ENCODE results near the gene KLHL35.
"Not testable (repeated sequence)": the region's sequence is repeated elsewhere in the genome, so short reads cannot be mapped to it uniquely, and the experiment has no call there.

KLHL35 gene

DNA sequence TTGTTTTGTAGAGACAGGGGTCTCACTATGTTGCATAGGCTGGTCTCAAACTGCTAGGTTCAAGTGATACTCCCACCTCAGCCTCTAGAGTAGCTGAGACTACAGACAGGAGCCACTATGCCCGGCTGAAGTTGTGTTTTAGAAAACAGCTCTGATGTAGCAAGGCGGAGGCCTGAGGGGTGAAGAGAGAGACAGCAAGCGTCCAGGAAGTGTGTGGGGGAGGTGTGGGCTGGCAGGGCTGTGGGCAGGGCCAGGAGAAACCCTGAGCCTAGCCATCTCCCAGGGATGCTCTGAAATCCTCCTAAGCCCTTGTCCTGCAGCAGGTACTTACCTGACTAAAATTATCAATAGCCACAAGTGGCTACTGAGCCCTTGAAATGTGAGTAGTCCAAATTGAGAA lies 49.8 kb downstream of the KLHL35 start:
- TF ChIP-seq, protein P1, sequence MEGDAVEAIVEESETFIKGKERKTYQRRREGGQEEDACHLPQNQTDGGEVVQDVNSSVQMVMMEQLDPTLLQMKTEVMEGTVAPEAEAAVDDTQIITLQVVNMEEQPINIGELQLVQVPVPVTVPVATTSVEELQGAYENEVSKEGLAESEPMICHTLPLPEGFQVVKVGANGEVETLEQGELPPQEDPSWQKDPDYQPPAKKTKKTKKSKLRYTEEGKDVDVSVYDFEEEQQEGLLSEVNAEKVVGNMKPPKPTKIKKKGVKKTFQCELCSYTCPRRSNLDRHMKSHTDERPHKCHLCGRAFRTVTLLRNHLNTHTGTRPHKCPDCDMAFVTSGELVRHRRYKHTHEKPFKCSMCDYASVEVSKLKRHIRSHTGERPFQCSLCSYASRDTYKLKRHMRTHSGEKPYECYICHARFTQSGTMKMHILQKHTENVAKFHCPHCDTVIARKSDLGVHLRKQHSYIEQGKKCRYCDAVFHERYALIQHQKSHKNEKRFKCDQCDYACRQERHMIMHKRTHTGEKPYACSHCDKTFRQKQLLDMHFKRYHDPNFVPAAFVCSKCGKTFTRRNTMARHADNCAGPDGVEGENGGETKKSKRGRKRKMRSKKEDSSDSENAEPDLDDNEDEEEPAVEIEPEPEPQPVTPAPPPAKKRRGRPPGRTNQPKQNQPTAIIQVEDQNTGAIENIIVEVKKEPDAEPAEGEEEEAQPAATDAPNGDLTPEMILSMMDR (IDR thresholded peaks at IDR 0.05; ENCODE audit: low read depth, low read length): no peak
- DNase-seq (ENCODE audit: extremely low read depth, low read depth): no peak

DNA sequence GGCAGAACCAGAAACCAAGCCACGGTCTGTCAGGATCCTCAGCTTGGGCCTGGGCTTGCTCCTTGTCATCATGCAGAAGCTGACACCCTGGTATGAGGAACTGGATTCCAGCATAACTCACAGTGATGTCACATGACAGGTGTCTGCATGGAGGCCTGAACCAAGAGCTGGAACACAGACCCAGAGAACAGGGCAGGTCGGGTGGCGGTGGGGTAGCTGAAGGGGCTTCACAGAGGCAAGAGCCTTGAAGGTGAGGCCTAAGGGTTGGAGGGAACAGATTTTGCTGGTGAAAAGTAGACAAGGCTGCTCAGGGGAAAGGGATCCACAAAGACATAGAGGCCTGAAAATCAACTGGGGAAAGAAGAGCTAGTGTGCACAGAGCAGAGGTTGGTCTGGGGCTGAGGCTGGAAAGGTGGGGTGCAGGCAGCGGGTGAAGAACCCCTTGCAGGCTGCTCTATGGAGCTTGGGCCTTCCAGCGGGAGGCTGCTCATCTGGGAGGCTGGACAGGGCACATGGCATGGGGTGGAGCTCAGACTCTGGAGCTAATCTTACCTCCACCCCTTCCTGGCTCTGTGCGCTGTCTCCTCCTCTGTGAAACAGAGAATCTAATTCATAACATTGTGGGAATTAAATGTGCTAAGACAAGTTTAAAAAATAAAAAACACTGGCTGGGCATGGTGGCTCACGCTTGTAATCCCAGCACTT lies 52.1 kb downstream of the KLHL35 start:
- TF ChIP-seq, protein P1 (IDR thresholded peaks at IDR 0.05; ENCODE audit: low read depth, low read length): no peak
- no peak for DNase-seq (ENCODE audit: extremely low read depth, low read depth)

DNA sequence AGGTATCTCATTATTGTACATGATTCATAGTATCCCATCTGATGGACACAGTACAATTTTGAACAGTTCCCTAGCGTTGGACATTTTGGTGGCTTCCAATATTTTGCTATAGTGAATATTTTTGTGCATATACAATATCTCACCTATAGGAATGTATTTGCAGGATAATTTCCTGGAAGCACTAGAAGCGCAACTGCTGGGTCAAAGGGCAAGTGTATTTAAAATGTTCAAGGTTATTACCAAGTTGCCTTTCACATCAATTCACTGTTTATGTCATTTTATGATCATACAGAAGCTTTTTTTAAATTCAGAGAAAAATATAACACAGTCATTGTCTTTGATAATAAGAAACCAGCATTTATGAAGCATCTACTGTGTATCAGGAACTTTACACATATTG lies 52.8 kb downstream of the KLHL35 start:
- TF ChIP-seq, protein P1 (IDR thresholded peaks at IDR 0.05; ENCODE audit: low read depth, low read length): no peak
- DNase-seq (ENCODE audit: extremely low read depth, low read depth): no peak

DNA sequence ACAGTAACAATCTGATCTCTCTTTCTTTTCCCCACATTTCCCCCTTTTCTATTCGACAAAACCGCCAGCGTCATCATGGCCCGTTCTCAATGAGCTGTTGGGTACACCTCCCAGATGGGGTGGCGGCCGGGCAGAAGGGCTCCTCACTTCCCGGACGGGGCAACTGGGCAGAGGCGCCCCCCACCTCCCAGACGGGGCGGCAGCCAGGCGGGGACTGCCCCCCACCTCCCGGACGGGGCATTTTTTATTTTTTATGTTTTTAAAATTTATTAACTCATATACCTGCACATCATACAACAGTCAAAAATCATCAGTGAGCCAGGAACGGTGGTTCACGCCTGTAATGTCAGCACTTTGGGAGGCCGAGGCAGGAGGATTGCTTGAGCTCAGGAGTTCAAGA lies 54.2 kb downstream of the KLHL35 start:
- not testable (repeated sequence) for DNase-seq (ENCODE audit: extremely low read depth, low read depth)

DNA sequence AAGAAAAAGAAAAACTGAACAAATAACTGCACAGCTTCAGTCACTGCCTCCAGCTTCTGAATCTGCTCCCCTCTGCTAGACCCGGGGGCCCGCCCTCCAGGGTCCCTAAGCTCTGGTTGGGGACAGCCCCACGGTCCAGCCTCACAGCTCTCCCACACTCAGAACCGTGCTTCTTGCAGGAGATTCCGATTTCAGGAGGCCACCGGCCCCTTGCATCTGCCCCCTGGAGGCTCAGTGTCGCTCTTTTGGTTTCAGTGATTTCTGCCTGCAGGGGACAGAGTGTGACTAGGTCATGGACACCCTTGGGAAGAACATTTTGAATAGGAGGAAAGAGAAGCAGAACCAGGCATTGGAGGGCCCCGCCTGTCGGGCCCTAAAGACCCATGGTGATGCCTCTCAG lies 56.8 kb downstream of the KLHL35 start:
- DNase-seq (ENCODE audit: extremely low read depth, low read depth): no peak

DNA sequence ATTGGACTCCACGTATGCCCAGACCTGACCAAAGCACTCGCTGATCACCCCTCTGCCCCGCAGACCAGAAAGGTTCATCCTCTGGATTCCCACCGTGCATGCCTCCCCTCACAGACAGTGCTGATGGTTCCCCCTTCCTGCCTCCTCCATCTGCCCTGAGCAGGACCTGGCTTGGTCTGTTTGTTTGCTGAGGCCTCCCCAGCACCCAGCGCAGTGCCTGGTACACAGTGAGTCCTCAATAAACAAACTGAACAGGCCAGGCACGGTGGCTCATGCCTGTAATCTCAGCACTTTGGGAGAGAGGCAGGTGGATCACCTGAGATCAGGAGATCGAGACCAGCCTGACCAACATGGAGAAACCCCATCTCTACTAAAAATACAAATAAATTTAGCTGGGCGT lies 57.4 kb downstream of the KLHL35 start:
- DNase-seq (ENCODE audit: extremely low read depth, low read depth): no peak
- TF ChIP-seq, protein P1 (IDR thresholded peaks at IDR 0.05; ENCODE audit: low read depth, low read length): no peak

More for the DNA sequence above, 56.8 kb downstream of the KLHL35 start:
- TF ChIP-seq, protein P1 (IDR thresholded peaks at IDR 0.05; ENCODE audit: low read depth, low read length): no peak

DNA sequence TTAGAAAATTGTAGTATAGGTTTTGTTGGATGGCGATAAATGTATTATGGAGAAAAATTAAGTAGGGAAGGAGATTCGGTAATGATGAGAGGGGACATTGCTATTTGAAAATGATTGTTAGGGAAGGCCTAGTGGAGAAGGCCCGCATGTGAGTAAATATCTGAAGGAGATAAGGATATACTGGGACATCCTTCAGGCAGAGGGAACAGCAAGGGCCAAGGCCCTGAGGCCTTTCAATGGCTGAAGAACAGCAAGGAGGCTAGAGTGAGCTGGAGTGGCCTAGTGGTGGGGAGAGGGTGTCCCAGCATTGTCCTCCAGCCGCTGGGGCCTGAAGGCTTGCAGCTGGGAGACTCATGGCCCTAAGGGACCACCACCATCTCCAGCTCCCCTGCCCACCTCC lies 58.4 kb downstream of the KLHL35 start:
- TF ChIP-seq, protein P1 (IDR thresholded peaks at IDR 0.05; ENCODE audit: low read depth, low read length): no peak
- no peak for DNase-seq (ENCODE audit: extremely low read depth, low read depth)

DNA sequence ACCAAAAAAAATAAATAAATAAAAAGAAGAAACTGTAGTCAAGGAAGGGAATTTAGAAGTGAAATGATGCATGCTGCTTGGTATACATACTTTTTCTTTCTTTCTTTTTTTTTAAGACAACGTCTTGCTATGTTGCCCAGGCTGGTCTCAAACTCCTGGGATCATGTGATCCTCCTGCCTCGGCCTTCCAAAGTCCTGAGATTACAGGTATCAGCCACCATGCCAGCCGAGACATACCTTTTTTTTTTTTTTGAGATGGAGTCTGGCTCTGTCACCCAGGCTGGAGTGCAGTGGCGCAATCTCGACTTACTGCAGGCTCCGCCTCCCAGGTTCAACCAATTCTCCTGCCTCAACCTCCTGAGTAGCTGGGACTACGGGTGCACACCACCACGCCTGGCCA lies 59.8 kb downstream of the KLHL35 start:
- TF ChIP-seq, protein P1 (IDR thresholded peaks at IDR 0.05; ENCODE audit: low read depth, low read length): no peak
- DNase-seq (ENCODE audit: extremely low read depth, low read depth): no peak
